Natural killer cell (primary cell): Measurements from ENCODE around the gene VPS13D. TPM values are rescaled to one million over a fixed set of nuclear protein-coding genes. Genes with fewer than 3 reads are reported as not detected.

Experiments used
- ATAC-seq, 3 donors: fragments of 150-1000 bp in 2 of 3; fragments of 200-7000 bp in 1 of 3; cut with Tn5 transposase; 1 replicate in 1 of 3; 2 replicates in 2 of 3; pipeline ENCODE4 v1.10.0; 2021; ENCODE audit warnings: mild to moderate bottlenecking in 2 of 3, moderate library complexity in 2 of 3
- DNase-seq, 2 donors: peaks; one replicate each; pipeline versions ENCODE4 v3.0.0 to v3.0.0-alpha.2; 2013 to 2021; ENCODE audit warnings: mixed read lengths in 1 of 2
- H3K27ac ChIP-seq: one replicate; pipeline ENCODE4 v1.5.1; 2013; ENCODE audit warnings: mild to moderate bottlenecking, low read length
- H3K27me3 ChIP-seq: one replicate; pipeline ENCODE4 v1.6.1; 2013; ENCODE audit warnings: low read length; ENCODE audit not compliant: control insufficient read depth, insufficient read depth
- H3K36me3 ChIP-seq: one replicate; pipeline ENCODE4 v1.6.1; 2013; ENCODE audit warnings: low read length; ENCODE audit not compliant: control insufficient read depth, insufficient read depth
- H3K4me1 ChIP-seq: one replicate; pipeline ENCODE4 v1.6.1; 2013; ENCODE audit warnings: low read length; ENCODE audit not compliant: control insufficient read depth, insufficient read depth
- H3K4me3 ChIP-seq: one replicate; pipeline ENCODE4 v1.5.1; 2013; ENCODE audit warnings: low read length
- H3K9me3 ChIP-seq: one replicate; pipeline ENCODE4 v1.6.1; 2013; ENCODE audit warnings: low read length; ENCODE audit not compliant: control insufficient read depth, insufficient read depth
- H3K27ac Mint-ChIP-seq, 2 donors: one replicate each; pipeline ENCODE4 v1.8.0; 2022; ENCODE audit warnings: mild to moderate bottlenecking in 2 of 2, mixed read lengths in 2 of 2, moderate library complexity in 1 of 2
- H3K27me3 Mint-ChIP-seq, 2 donors: one replicate each; pipeline ENCODE4 v1.8.0; 2022; ENCODE audit warnings: low read depth in 2 of 2, mixed read lengths in 2 of 2
- H3K36me3 Mint-ChIP-seq: one replicate; pipeline ENCODE4 v1.8.0; 2022; ENCODE audit warnings: mixed read lengths
- H3K4me1 Mint-ChIP-seq, 2 donors: one replicate each; pipeline ENCODE4 v1.8.0; 2022; ENCODE audit warnings: mixed read lengths in 2 of 2
- H3K4me3 Mint-ChIP-seq: one replicate; pipeline ENCODE4 v1.8.0; 2022; ENCODE audit warnings: mild to moderate bottlenecking, moderate library complexity, mixed read lengths
- H3K9me3 Mint-ChIP-seq, 2 donors: one replicate each; pipeline ENCODE4 v1.8.0; 2022; ENCODE audit warnings: mixed read lengths in 2 of 2
- WGBS: methylation state at CpG from one replicate; pipeline ENCODE4 v1.1.7; 2013; ENCODE audit warnings: missing lambda C conversion rate; ENCODE audit not compliant: insufficient coverage; 5-methylcytosine and 5-hydroxymethylcytosine counted together
- intact Hi-C: fragments of 100-400 bp; cut with micrococcal nuclease; formaldehyde crosslinking; loops from one replicate; pipeline ENCODE4 v1.14.2; 2022
- total RNA-seq, 4 donors: library from RNA; stranded (reverse); fragments of 120-200 nt in 1 of 4; gene quantifications; one replicate each; pipeline versions ENCODE4 v1.2.3 to v1.2.4, GENCODE V29; 2013 to 2022
- TF ChIP-seq, protein P1 (sequence below): fragments of 200-600 bp; IDR thresholded peaks from one replicate; pipeline ENCODE4 v1.8.0; 2022; ENCODE audit warnings: antibody characterized with exemption

Gene VPS13D
- total RNA-seq, 3 donors from 2014 or later (not counting 1 experiment from before 2014, with no cell fraction given) = 66.3 to 94.0 (median 81.7) TPM

GRCh38 chr1:12229386-12229834 lies 420 bp upstream of the VPS13D start:
- H3K9me3 Mint-ChIP-seq = no peaks in the 10 kb centered on the region
- H3K27me3 Mint-ChIP-seq = no peaks in the 10 kb centered on the region
- ATAC-seq = no peak
- peaks cover 3% of the 10 kb centered on the region for H3K36me3 ChIP-seq
- DNase-seq = no peak
- H3K27ac Mint-ChIP-seq = peak overlapping the region in 1 of 2 donors; percentile 31
- H3K4me1 ChIP-seq = peaks cover 19% of the 10 kb centered on the region
- no peaks in the 10 kb centered on the region for H3K27me3 ChIP-seq
- H3K4me3 Mint-ChIP-seq = peak overlapping the region; percentile 78
- intact Hi-C loops = no loop called here
- TF ChIP-seq, protein P1, sequence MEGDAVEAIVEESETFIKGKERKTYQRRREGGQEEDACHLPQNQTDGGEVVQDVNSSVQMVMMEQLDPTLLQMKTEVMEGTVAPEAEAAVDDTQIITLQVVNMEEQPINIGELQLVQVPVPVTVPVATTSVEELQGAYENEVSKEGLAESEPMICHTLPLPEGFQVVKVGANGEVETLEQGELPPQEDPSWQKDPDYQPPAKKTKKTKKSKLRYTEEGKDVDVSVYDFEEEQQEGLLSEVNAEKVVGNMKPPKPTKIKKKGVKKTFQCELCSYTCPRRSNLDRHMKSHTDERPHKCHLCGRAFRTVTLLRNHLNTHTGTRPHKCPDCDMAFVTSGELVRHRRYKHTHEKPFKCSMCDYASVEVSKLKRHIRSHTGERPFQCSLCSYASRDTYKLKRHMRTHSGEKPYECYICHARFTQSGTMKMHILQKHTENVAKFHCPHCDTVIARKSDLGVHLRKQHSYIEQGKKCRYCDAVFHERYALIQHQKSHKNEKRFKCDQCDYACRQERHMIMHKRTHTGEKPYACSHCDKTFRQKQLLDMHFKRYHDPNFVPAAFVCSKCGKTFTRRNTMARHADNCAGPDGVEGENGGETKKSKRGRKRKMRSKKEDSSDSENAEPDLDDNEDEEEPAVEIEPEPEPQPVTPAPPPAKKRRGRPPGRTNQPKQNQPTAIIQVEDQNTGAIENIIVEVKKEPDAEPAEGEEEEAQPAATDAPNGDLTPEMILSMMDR = no peak
- no peaks in the 10 kb centered on the region for H3K9me3 ChIP-seq
- H3K27ac ChIP-seq = no peak overlapping the region
- WGBS = 70% methylated on average over 13 of the region's 13 CpGs
- H3K36me3 Mint-ChIP-seq = no peaks in the 10 kb centered on the region
- peaks cover 13% of the 10 kb centered on the region in 2 donors for H3K4me1 Mint-ChIP-seq
- H3K4me3 ChIP-seq = no peak overlapping the region

GRCh38 chr1:12230549-12231275 lies 882 bp downstream of the VPS13D start:
- H3K9me3 ChIP-seq = no peaks in the 10 kb centered on the region
- ATAC-seq = peak in 2 of 3 donors; percentile 8 to 17
- H3K27ac Mint-ChIP-seq = peak overlapping the region; percentile 34 to 75
- H3K4me3 Mint-ChIP-seq = peak overlapping the region; percentile 87
- H3K27me3 Mint-ChIP-seq = no peaks in the 10 kb centered on the region
- H3K4me1 Mint-ChIP-seq = peaks cover 17 to 21% of the 10 kb centered on the region in 2 donors
- intact Hi-C loops = no loop called here
- peak in 1 of 2 donors; percentile 45 for DNase-seq
- no peaks in the 10 kb centered on the region for H3K9me3 Mint-ChIP-seq
- WGBS = 3% methylated on average over 36 of the region's 36 CpGs
- H3K27ac ChIP-seq = peak overlapping the region; percentile 52
- no peaks in the 10 kb centered on the region for H3K36me3 Mint-ChIP-seq
- H3K4me1 ChIP-seq = peaks cover 19% of the 10 kb centered on the region
- TF ChIP-seq, protein P1 = no peak
- H3K4me3 ChIP-seq = peak overlapping the region; percentile 99
- no peaks in the 10 kb centered on the region for H3K27me3 ChIP-seq
- H3K36me3 ChIP-seq = peaks cover 10% of the 10 kb centered on the region

DNA sequence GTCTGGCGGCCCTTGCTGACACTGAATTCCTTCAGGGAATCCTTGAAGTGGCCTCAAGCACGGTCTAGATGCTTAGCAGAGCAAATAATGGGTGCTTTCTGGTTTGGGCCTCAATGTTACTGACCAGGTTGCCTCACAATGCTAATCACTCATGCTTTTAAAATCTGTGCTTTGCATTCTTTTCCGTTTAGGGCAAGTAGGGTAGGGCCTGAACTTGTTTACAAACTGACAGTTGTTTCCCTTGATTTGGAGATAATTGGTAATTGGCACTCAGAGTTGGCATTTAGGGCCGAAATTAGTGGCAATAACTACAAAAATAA lies 1.4 kb downstream of the VPS13D start:
- ATAC-seq = no peak
- Histone ChIP-seq H3K4me1 (peaks cover 19% of the 10 kb centered on the region), H3K4me3 (peak overlapping the region; percentile 99), H3K36me3 (peaks cover 14% of the 10 kb centered on the region), H3K9me3 (no peaks in the 10 kb centered on the region), H3K27me3 (no peaks in the 10 kb centered on the region), H3K27ac (no peak overlapping the region)
- no peak for DNase-seq
- H3K27ac Mint-ChIP-seq = peak overlapping the region; percentile 34 to 75
- no peaks in the 10 kb centered on the region for H3K27me3 Mint-ChIP-seq
- no peaks in the 10 kb centered on the region for H3K9me3 Mint-ChIP-seq
- 73% methylated on average over 4 of the region's 4 CpGs for WGBS
- intact Hi-C loops = no loop called here
- TF ChIP-seq, protein P1 = no peak
- H3K4me1 Mint-ChIP-seq = peaks cover 17 to 25% of the 10 kb centered on the region in 2 donors
- H3K4me3 Mint-ChIP-seq = peak overlapping the region; percentile 87
- H3K36me3 Mint-ChIP-seq = no peaks in the 10 kb centered on the region
